Loucy (cell line): ENCODE results near the gene DCUN1D2.

Experiments
- EZH2phosphoT487 ChIP-seq: fragments of 200-600 bp; IDR thresholded peaks from 2 replicates; pipeline ENCODE4 v1.6.1; 2018; ENCODE audit warnings: antibody characterized with exemption, mild to moderate bottlenecking, moderate library complexity, borderline replicate concordance
- TF ChIP-seq, protein P1 (sequence below): fragments of 200-600 bp; sonication (generic); conservative IDR thresholded peaks from 2 replicates; pipeline ENCODE4 v1.5.1; 2014; ENCODE audit warnings: mild to moderate bottlenecking, antibody characterized with exemption, low read length

DNA sequence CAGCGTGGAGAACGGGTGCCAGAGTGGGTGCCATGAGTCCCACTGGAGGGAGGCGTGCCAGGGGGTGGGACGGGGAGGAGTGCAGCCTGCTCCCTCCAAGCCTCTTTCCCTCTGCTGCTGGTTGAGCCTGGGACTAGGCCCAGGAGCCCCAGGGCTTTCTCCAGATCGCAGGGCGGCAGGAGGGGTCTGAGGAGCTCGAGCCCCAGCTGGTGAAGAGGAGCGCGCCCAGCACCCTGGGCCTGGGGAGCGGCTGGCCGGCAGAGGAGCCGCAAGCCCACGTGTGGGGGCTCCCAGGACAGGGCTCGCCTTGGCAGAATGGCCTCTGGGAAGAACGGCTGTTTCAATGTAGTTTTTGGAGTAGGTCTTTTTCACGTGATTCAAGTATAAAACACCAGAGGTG is 12.2 kb upstream of the DCUN1D2 start:
- TF ChIP-seq, protein P1, sequence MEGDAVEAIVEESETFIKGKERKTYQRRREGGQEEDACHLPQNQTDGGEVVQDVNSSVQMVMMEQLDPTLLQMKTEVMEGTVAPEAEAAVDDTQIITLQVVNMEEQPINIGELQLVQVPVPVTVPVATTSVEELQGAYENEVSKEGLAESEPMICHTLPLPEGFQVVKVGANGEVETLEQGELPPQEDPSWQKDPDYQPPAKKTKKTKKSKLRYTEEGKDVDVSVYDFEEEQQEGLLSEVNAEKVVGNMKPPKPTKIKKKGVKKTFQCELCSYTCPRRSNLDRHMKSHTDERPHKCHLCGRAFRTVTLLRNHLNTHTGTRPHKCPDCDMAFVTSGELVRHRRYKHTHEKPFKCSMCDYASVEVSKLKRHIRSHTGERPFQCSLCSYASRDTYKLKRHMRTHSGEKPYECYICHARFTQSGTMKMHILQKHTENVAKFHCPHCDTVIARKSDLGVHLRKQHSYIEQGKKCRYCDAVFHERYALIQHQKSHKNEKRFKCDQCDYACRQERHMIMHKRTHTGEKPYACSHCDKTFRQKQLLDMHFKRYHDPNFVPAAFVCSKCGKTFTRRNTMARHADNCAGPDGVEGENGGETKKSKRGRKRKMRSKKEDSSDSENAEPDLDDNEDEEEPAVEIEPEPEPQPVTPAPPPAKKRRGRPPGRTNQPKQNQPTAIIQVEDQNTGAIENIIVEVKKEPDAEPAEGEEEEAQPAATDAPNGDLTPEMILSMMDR = no peak
- no peak for TF ChIP-seq EZH2phosphoT487
